ENCODE measurements around the gene ELFN1. TPM values are rescaled to one million over a fixed set of nuclear protein-coding genes. Genes with fewer than 3 reads are reported as not detected.

ELFN1 gene
- polyA plus RNA-seq, 1 donor, result 6.7 TPM

GRCh38 chr7:1664711-1665548 lies 5.1 kb upstream of the ELFN1 start:
- peak; percentile 84 for DNase-seq

- no peak for DNase-seq
Measured at GRCh38 chr7:1665549-1666316, 4.3 kb upstream of the ELFN1 start.

- DNase-seq, result no peak
Measured at GRCh38 chr7:1666317-1666822, 3.7 kb upstream of the ELFN1 start.

GRCh38 chr7:1666823-1667565 lies 3.1 kb upstream of the ELFN1 start:
- no peak for DNase-seq

GRCh38 chr7:1667566-1668395 lies 2.3 kb upstream of the ELFN1 start:
- no peak for DNase-seq

- DNase-seq, result no peak
Measured at GRCh38 chr7:1668396-1669063, 1.5 kb upstream of the ELFN1 start.

- DNase-seq, result no peak
Measured at GRCh38 chr7:1669064-1669951, 769 bp upstream of the ELFN1 start.

- DNase-seq, result no peak
Measured at GRCh38 chr7:1670894-1671593, 967 bp downstream of the ELFN1 start.

GRCh38 chr7:1671594-1672451 lies 1.7 kb downstream of the ELFN1 start:
- no peak for DNase-seq

GRCh38 chr7:1672851-1673486 lies 2.9 kb downstream of the ELFN1 start:
- DNase-seq, result no peak

- DNase-seq, result no peak
Measured at GRCh38 chr7:1673581-1674118, 3.6 kb downstream of the ELFN1 start.

GRCh38 chr7:1674161-1675035 lies 4.3 kb downstream of the ELFN1 start:
- no peak for DNase-seq

GRCh38 chr7:1675036-1675671 lies 5.1 kb downstream of the ELFN1 start:
- DNase-seq, result no peak

- DNase-seq, result no peak
Measured at GRCh38 chr7:1675673-1676549, 5.8 kb downstream of the ELFN1 start.

GRCh38 chr7:1676550-1677078 lies 6.5 kb downstream of the ELFN1 start:
- no peak for DNase-seq

Measured in hindlimb muscle (tissue), 1 donor.